HL-60 (cell line): Measurements from ENCODE around the gene AKNA.

Experiments used
- POLR2AphosphoS5 ChIP-seq: IDR thresholded peaks from 2 replicates; pipeline ENCODE4 v1.6.1; 2012; ENCODE audit warnings: low read depth
- TF ChIP-seq, protein P1 (sequence below): IDR thresholded peaks from 2 replicates; pipeline ENCODE4 v1.6.1; 2012; ENCODE audit warnings: low read depth; ENCODE audit not compliant: insufficient replicate concordance

DNA sequence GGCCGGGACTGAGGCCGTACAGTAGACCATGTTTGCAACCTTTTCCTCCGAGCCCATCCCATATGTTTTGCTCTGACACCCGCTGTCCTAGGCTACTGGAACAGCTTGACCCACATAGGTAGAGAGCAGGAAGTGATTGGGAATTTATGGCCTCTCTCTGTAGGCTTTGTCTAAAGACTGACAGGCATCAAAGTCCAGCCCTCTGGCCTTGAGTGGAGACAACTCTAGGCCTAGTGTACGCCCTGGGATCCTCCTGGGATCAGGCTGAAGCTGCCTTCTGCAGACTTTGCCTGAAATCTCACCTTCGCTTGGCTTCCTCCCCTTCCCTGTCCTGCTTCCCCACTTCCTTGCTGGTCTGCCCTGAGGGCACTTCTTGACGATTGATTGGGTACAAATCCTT is 13.6 kb upstream of the AKNA start:
- TF ChIP-seq, protein P1, sequence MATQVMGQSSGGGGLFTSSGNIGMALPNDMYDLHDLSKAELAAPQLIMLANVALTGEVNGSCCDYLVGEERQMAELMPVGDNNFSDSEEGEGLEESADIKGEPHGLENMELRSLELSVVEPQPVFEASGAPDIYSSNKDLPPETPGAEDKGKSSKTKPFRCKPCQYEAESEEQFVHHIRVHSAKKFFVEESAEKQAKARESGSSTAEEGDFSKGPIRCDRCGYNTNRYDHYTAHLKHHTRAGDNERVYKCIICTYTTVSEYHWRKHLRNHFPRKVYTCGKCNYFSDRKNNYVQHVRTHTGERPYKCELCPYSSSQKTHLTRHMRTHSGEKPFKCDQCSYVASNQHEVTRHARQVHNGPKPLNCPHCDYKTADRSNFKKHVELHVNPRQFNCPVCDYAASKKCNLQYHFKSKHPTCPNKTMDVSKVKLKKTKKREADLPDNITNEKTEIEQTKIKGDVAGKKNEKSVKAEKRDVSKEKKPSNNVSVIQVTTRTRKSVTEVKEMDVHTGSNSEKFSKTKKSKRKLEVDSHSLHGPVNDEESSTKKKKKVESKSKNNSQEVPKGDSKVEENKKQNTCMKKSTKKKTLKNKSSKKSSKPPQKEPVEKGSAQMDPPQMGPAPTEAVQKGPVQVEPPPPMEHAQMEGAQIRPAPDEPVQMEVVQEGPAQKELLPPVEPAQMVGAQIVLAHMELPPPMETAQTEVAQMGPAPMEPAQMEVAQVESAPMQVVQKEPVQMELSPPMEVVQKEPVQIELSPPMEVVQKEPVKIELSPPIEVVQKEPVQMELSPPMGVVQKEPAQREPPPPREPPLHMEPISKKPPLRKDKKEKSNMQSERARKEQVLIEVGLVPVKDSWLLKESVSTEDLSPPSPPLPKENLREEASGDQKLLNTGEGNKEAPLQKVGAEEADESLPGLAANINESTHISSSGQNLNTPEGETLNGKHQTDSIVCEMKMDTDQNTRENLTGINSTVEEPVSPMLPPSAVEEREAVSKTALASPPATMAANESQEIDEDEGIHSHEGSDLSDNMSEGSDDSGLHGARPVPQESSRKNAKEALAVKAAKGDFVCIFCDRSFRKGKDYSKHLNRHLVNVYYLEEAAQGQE = no peak
- no peak for TF ChIP-seq POLR2AphosphoS5
